ENCODE measurements around the gene ST6GALNAC6. TPM values are rescaled to one million over a fixed set of nuclear protein-coding genes. Genes with fewer than 3 reads are reported as not detected.
A peak's percentile ranks its signal among the peaks of the same experiment; 100 is the strongest.
"Not testable (repeated sequence)": the region's sequence is repeated elsewhere in the genome, so short reads cannot be mapped to it uniquely, and the experiment has no call there.

ST6GALNAC6 gene
- total RNA-seq, 4 donors from 2014 or later = 14.5 to 69.4 (median 26.1) TPM

GRCh38 chr9:127844821-127845359 is 54.5 kb downstream of the ST6GALNAC6 start:
- no peak for DNase-seq
- intact Hi-C loops (cut with DNase I) = no loop called here
- Histone ChIP-seq H3K4me3 (no peak overlapping the region), H3K4me1 (peaks cover 0 to 55% (median 16%) of the 10 kb centered on the region in 3 donors), H3K27me3 (no peaks in the 10 kb centered on the region), H3K27ac (peak overlapping the region in 3 of 4 donors; percentile 55 to 80 (median 68)), H3K36me3 (peaks cover 0 to 4% (median 0%) of the 10 kb centered on the region in 3 donors), H3K9me3 (peaks cover 0 to 17% (median 5%) of the 10 kb centered on the region in 3 donors)
- WGBS, 2 donors = 78 to 79% methylated on average over 5 to 11 of the region's 16 CpGs
- TF ChIP-seq CTCF (IDR thresholded peaks at IDR 0.05) (no peak), POLR2A (IDR thresholded peaks at IDR 0.05) (no peak)

GRCh38 chr9:127841087-127841835 is 58.1 kb downstream of the ST6GALNAC6 start:
- WGBS, 2 donors = 83% methylated on average over 11 to 15 of the region's 15 CpGs
- Histone ChIP-seq H3K27me3 (no peaks in the 10 kb centered on the region), H3K27ac (peak overlapping the region in 2 of 4 donors; percentile 5 to 90), H3K4me3 (no peak overlapping the region), H3K9me3 (no peaks in the 10 kb centered on the region), H3K4me1 (peaks cover 18 to 73% (median 32%) of the 10 kb centered on the region in 3 donors), H3K36me3 (no peaks in the 10 kb centered on the region)
- TF ChIP-seq CTCF (IDR thresholded peaks at IDR 0.05) = no peak
- no peak for TF ChIP-seq POLR2A (IDR thresholded peaks at IDR 0.05)
- no peak for DNase-seq
- intact Hi-C loops (cut with DNase I) = no loop called here

GRCh38 chr9:127838375-127839078 is 60.9 kb downstream of the ST6GALNAC6 start:
- 42 to 51% methylated on average over 2 to 14 of the region's 18 CpGs for WGBS, 2 donors
- Histone ChIP-seq H3K36me3 (no peaks in the 10 kb centered on the region), H3K4me3 (peak overlapping the region in 1 of 4 donors; percentile 41), H3K9me3 (no peaks in the 10 kb centered on the region), H3K27me3 (no peaks in the 10 kb centered on the region), H3K27ac (peak overlapping the region; percentile 70 to 96 (median 84)), H3K4me1 (peaks cover 28 to 80% (median 49%) of the 10 kb centered on the region in 3 donors)
- peak; percentile 42 for DNase-seq
- intact Hi-C loops (cut with DNase I) = no loop called here
- TF ChIP-seq CTCF (IDR thresholded peaks at IDR 0.05) (no peak), POLR2A (IDR thresholded peaks at IDR 0.05) (peak in 1 of 4 donors; percentile 34)

GRCh38 chr9:127837346-127837745 is 62.1 kb downstream of the ST6GALNAC6 start:
- DNase-seq = no peak
- no peaks in the 10 kb centered on the region for H3K27me3 ChIP-seq
- TF ChIP-seq POLR2A (IDR thresholded peaks at IDR 0.05) = no peak
- TF ChIP-seq CTCF (IDR thresholded peaks at IDR 0.05) = no peak
- no peak overlapping the region for H3K4me3 ChIP-seq
- intact Hi-C loops (cut with DNase I) = no loop called here
- peaks cover 28 to 83% (median 59%) of the 10 kb centered on the region in 3 donors for H3K4me1 ChIP-seq
- 61 to 66% methylated on average over 3 of the region's 4 CpGs for WGBS, 2 donors
- H3K36me3 ChIP-seq = no peaks in the 10 kb centered on the region
- no peaks in the 10 kb centered on the region for H3K9me3 ChIP-seq
- H3K27ac ChIP-seq = peak overlapping the region; percentile 33 to 96 (median 84)

- H3K4me3 ChIP-seq; H3K36me3 ChIP-seq; intact Hi-C loops (cut with DNase I); H3K27me3 ChIP-seq; H3K9me3 ChIP-seq; DNase-seq: not testable (repeated sequence)
- peak overlapping the region; percentile 63 to 96 (median 84) for H3K27ac ChIP-seq
- 71 to 92% methylated on average over 3 of the region's 3 CpGs for WGBS, 2 donors
- H3K4me1 ChIP-seq = peaks cover 28 to 91% (median 63%) of the 10 kb centered on the region in 3 donors
These were observed 62.8 kb downstream of the ST6GALNAC6 start for GRCh38 chr9:127836561-127836960.
